ENCODE measurements around the gene SAMD10. TPM values are rescaled to one million over a fixed set of nuclear protein-coding genes. Genes with fewer than 3 reads are reported as not detected.

SAMD10 gene
- total and polyA plus RNA-seq, 2 of the 8 experiments (the other 6 are each of a cell fraction or from before 2014, with no cell fraction given), result 3.0 to 5.2 TPM

GRCh38 chr20:63961664-63962425 is 17.6 kb downstream of the SAMD10 start:
- H3K79me1 ChIP-seq (ENCODE audit: low read depth, low read length), result no peaks in the 10 kb centered on the region
- H3K56ac ChIP-seq (replicated peaks; ENCODE audit: insufficient read length, low read depth, low read length), result no peak overlapping the region
- POLR2A ChIA-PET (ENCODE audit: partially characterized antibody), result interaction anchor here (0.9 to 1.5 kb wide), 5 partner anchors 10 to 96 kb away, joined by 3 to 5 read pairs (median 3); partner anchors contain the start of genes PRPF6 and TPD52L2
- peaks cover 4% of the 10 kb centered on the region; the same call in 1 of the 2 replicates for H3K23me2 ChIP-seq (ENCODE audit: low read depth, low read length)
- no peak overlapping the region for H4K8ac ChIP-seq (ENCODE audit: extremely low read depth, insufficient read depth, low read length)
- no peak overlapping the region for H3K14ac ChIP-seq (ENCODE audit: insufficient read length)
- H3K9me3 ChIP-seq (ENCODE audit: insufficient read depth in 2 of 2, low read depth in 1 of 2, low read length in 1 of 2), result peaks cover 25 to 34% of the 10 kb centered on the region in 2 experiments
- no peak overlapping the region for H3K4me2 ChIP-seq (ENCODE audit: insufficient read depth in 1 of 2, low read depth in 2 of 2, low read length in 2 of 2)
- no peak overlapping the region for H2BK5ac ChIP-seq (ENCODE audit: low read depth, low read length)
- CTCF ChIA-PET (ENCODE audit: partially characterized antibody), result interaction anchor here (0.7 to 3.7 kb wide), 3 partner anchors 12 to 489 kb away, joined by 3 to 13 read pairs (median 3); partner anchors contain the start of gene PRPF6
- no peaks in the 10 kb centered on the region for H3K79me2 ChIP-seq (ENCODE audit: control insufficient read depth in 1 of 2, insufficient read depth in 2 of 2, low read length in 2 of 2)
- peaks cover 0 to 19% (median 12%) of the 10 kb centered on the region in 4 experiments; a peak in 6 of 7 replicates for H3K4me1 ChIP-seq (replicated peaks in 1 of 4; ENCODE audit: control insufficient read depth in 3 of 4, insufficient read depth in 4 of 4, low read length in 3 of 4)
- H3K36me3 ChIP-seq (ENCODE audit: control insufficient read depth in 2 of 4, insufficient read depth in 4 of 4, low read length in 3 of 4), result peaks cover 20 to 52% (median 41%) of the 10 kb centered on the region in 4 experiments; a peak in 6 of 8 replicates
- H2BK20ac ChIP-seq (ENCODE audit: low read length), result no peak overlapping the region
- DNase-seq (ENCODE audit: low read depth in 1 of 2, low spot score in 2 of 2) (no peak), FAIRE-seq (no peak)
- no peak overlapping the region for H3K27ac ChIP-seq (ENCODE audit: low read depth, low read length)
- H3K27me3 ChIP-seq (replicated peaks in 1 of 4; ENCODE audit: control insufficient read depth in 3 of 4, extremely low read depth in 1 of 4, insufficient read depth in 3 of 4, low read length in 3 of 4), result no peaks in the 10 kb centered on the region
- H4K5ac ChIP-seq (ENCODE audit: insufficient read length, low read depth, low read length), result no peak overlapping the region
- 93% methylated on average over 26 of the region's 26 CpGs; no CpG with 5 or more reads in 1 of the 2 experiments for WGBS, 2 experiments (ENCODE audit: extremely low coverage in 1 of 2, insufficient coverage in 1 of 2, insufficient read length in 1 of 2, insufficient replicate concordance in 2 of 2, low coverage in 1 of 2, low lambda C conversion rate in 2 of 2, missing lambda C conversion rate in 1 of 2)
- no peak overlapping the region for H3K9ac ChIP-seq (replicated peaks in 1 of 4; ENCODE audit: extremely low read depth in 1 of 4, low read depth in 3 of 4, low read length in 3 of 4)
- no peak overlapping the region for H3K23ac ChIP-seq (ENCODE audit: insufficient read length)
- peaks cover 0 to 2% of the 10 kb centered on the region in 2 experiments for H4K20me1 ChIP-seq (replicated peaks in 1 of 2; ENCODE audit: control insufficient read depth in 1 of 2, insufficient read depth in 2 of 2, low read length in 2 of 2)
- H2BK12ac ChIP-seq (ENCODE audit: low read depth, low read length), result no peak overlapping the region
- H3K18ac ChIP-seq (ENCODE audit: extremely low read depth, low read length), result no peak overlapping the region
- H3K4me3 ChIP-seq (ENCODE audit: extremely low read depth in 1 of 4, insufficient read depth in 2 of 4, low read depth in 3 of 4, low read length in 4 of 4), result no peak overlapping the region
- H4K91ac ChIP-seq (replicated peaks; ENCODE audit: insufficient read length, low read length), result no peak overlapping the region
- H2AK5ac ChIP-seq (ENCODE audit: low read depth, low read length), result no peak overlapping the region
- no peak overlapping the region for H3K4ac ChIP-seq (replicated peaks; ENCODE audit: insufficient read length, low read depth, low read length)
- H2AFZ ChIP-seq (ENCODE audit: low read length), result no peak overlapping the region
- H2BK15ac ChIP-seq (ENCODE audit: low read length), result no peak overlapping the region
- no peak overlapping the region for H2BK120ac ChIP-seq (replicated peaks; ENCODE audit: low read depth, low read length)
- TF ChIP-seq TAF7 (optimal IDR thresholded peaks at IDR 0.05; ENCODE audit: borderline replicate concordance, low read depth, low read length) (no peak), ATF3 (IDR thresholded peaks at IDR 0.05; ENCODE audit: insufficient read depth, low read depth, low read length) (no peak), NRF1 (IDR thresholded peaks at IDR 0.05; ENCODE audit: low read depth, low read length) (no peak), SP1 (IDR thresholded peaks at IDR 0.05; ENCODE audit: low read depth, low read length) (no peak), GTF2F1 (IDR thresholded peaks at IDR 0.05; ENCODE audit: borderline replicate concordance, low read depth, low read length) (no peak), TCF12 (IDR thresholded peaks at IDR 0.05; ENCODE audit: low read depth, low read length) (no peak), SP4 (IDR thresholded peaks at IDR 0.05; ENCODE audit: low read length) (no peak), POLR2AphosphoS5 (IDR thresholded peaks at IDR 0.05; ENCODE audit: low read depth, low read length) (no peak), ZNF274 (IDR thresholded peaks at IDR 0.05; ENCODE audit: borderline replicate concordance, extremely low read depth, low read length) (no peak), CBX5 (IDR thresholded peaks at IDR 0.05; ENCODE audit: low read depth, low read length) (no peak), RBBP5 (IDR thresholded peaks at IDR 0.05; ENCODE audit: borderline replicate concordance, low read depth, low read length) (no peak), JUN (IDR thresholded peaks at IDR 0.05; ENCODE audit: low read depth, low read length) (no peak), TBP (IDR thresholded peaks at IDR 0.05; ENCODE audit: low read depth, low read length) (no peak)

Measured in H1 (cell line).